DND-41 (cell line): ENCODE measurements around the gene FXYD2.

Source experiments
- CTCF ChIP-seq: IDR thresholded peaks from 2 replicates; pipeline ENCODE4 v1.5.1; 2012; ENCODE audit warnings: borderline replicate concordance, low read length, moderate library complexity, mild to moderate bottlenecking; ENCODE audit not compliant: poor library complexity, severe bottlenecking; ENCODE audit errors: extremely low read depth
- EZH2 ChIP-seq: IDR thresholded peaks from 3 replicates; pipeline ENCODE4 v1.6.1; 2012; ENCODE audit warnings: borderline replicate concordance, low read depth, mild to moderate bottlenecking, moderate library complexity, low read length, inconsistent platforms; ENCODE audit not compliant: severe bottlenecking

DNA sequence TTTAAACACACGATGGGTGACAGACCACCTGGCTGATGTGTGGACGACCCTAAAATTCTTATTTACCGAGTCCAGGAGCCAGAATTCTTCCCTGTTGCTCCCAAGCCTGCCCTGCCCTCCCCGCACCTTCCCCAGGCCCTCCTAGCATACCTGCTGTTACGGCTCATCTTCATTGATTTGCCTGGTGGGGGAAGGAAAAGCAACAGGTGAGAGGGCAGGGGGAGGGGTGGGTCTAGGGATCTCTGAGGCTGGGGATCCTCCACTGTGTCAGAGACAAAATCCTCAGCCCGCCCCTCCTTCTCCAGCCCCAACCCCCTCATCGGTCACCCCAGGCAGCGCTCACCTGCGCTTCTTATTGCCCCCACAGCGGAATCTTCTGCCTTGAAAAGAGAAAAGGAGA, 4.0 kb downstream of the FXYD2 start:
- TF ChIP-seq CTCF (no peak), EZH2 (no peak)
